Measurements from ENCODE around the gene RABAC1. TPM values are rescaled to one million over a fixed set of nuclear protein-coding genes. Genes with fewer than 3 reads are reported as not detected.

The RABAC1 gene
- total and polyA plus RNA-seq, 2 experiments from 2014 or later = 151 to 206 TPM

GRCh38 chr19:41926028-41926762, 32.9 kb downstream of the RABAC1 start:
- DNase-seq (ENCODE audit: low spot score) (no peak), ATAC-seq (no peak)
- Histone ChIP-seq H2AFZ (no peak overlapping the region), H3F3A (replicated peaks; ENCODE audit: low read depth) (peaks cover 20% of the 10 kb centered on the region), H3K36me3 (ENCODE audit: insufficient read depth) (no peaks in the 10 kb centered on the region), H3K79me2 (replicated peaks; ENCODE audit: insufficient read depth) (no peaks in the 10 kb centered on the region), H3K27ac (ENCODE audit: low read depth) (no peak overlapping the region), H3K27me3 (ENCODE audit: insufficient read depth) (peaks cover 98% of the 10 kb centered on the region), H4K20me1 (replicated peaks; ENCODE audit: insufficient read depth) (peaks cover 19% of the 10 kb centered on the region; the same call in 1 of the 2 replicates), H3K4me2 (no peak overlapping the region), H3K4me3 (no peak overlapping the region), H3K4me1 (ENCODE audit: insufficient read depth) (peaks cover 18% of the 10 kb centered on the region; the same call in 1 of the 2 replicates), H3K9me2 (ENCODE audit: insufficient read depth) (no peaks in the 10 kb centered on the region)
- TF ChIP-seq REST (IDR thresholded peaks at IDR 0.05; ENCODE audit: unreplicated experiment) (no peak), EZH2 (IDR thresholded peaks at IDR 0.05; ENCODE audit: low read depth, unreplicated experiment) (peak; percentile 26), ZNF331 (CRISPR knock-in tag; IDR thresholded peaks at IDR 0.05; ENCODE audit: low read depth) (no peak), STAT1 (IDR thresholded peaks at IDR 0.05; ENCODE audit: unreplicated experiment) (no peak)
- Mint-ChIP-seq H3K27ac (no peak overlapping the region), H3K36me3 (ENCODE audit: low read depth) (no peaks in the 10 kb centered on the region; the same call in 2 of the 3 replicates), H3K9me3 (peaks cover 3% of the 10 kb centered on the region; the same call in 1 of the 3 replicates), H3K4me1 (peaks cover 30% of the 10 kb centered on the region), H3K4me3 (no peak overlapping the region), H3K27me3 (ENCODE audit: insufficient read depth, low read depth, poor library complexity) (peaks cover 39% of the 10 kb centered on the region)

- Mint-ChIP-seq H3K9me3 (peaks cover 3% of the 10 kb centered on the region; the same call in 1 of the 3 replicates), H3K4me1 (peaks cover 25% of the 10 kb centered on the region), H3K36me3 (ENCODE audit: low read depth) (no peaks in the 10 kb centered on the region; the same call in 2 of the 3 replicates), H3K27ac (no peak overlapping the region), H3K27me3 (ENCODE audit: insufficient read depth, low read depth, poor library complexity) (peaks cover 31% of the 10 kb centered on the region), H3K4me3 (no peak overlapping the region)
- H3K27ac ChIP-seq (ENCODE audit: low read depth) = no peak overlapping the region
- ATAC-seq = no peak
- peaks cover 98% of the 10 kb centered on the region for H3K27me3 ChIP-seq (ENCODE audit: insufficient read depth)
- H3K36me3 ChIP-seq (ENCODE audit: insufficient read depth) = no peaks in the 10 kb centered on the region
- H3K9me2 ChIP-seq (ENCODE audit: insufficient read depth) = no peaks in the 10 kb centered on the region
- H3K4me2 ChIP-seq = no peak overlapping the region
- H4K20me1 ChIP-seq (replicated peaks; ENCODE audit: insufficient read depth) = peaks cover 16% of the 10 kb centered on the region; the same call in 1 of the 2 replicates
- H2AFZ ChIP-seq = no peak overlapping the region
- H3K79me2 ChIP-seq (replicated peaks; ENCODE audit: insufficient read depth) = no peaks in the 10 kb centered on the region
- DNase-seq (ENCODE audit: low spot score) = no peak
- peaks cover 14% of the 10 kb centered on the region; the same call in 1 of the 2 replicates for H3K4me1 ChIP-seq (ENCODE audit: insufficient read depth)
- peak; percentile 38 for TF ChIP-seq EZH2 (IDR thresholded peaks at IDR 0.05; ENCODE audit: low read depth, unreplicated experiment)
- TF ChIP-seq REST (IDR thresholded peaks at IDR 0.05; ENCODE audit: unreplicated experiment) = no peak
- no peak for TF ChIP-seq CTCF (conservative IDR thresholded peaks at IDR 0.05; ENCODE audit: low read depth in 2 of 2)
- peaks cover 15% of the 10 kb centered on the region for H3F3A ChIP-seq (replicated peaks; ENCODE audit: low read depth)
- H3K4me3 ChIP-seq = no peak overlapping the region
Observed at GRCh38 chr19:41925208-41926003, 33.7 kb downstream of the RABAC1 start.
